Motor neuron (in vitro differentiated cells): ENCODE results near the gene ABLIM2. TPM values are rescaled to one million over a fixed set of nuclear protein-coding genes. Genes with fewer than 3 reads are reported as not detected.

Experiments used
- ATAC-seq, 8 experiments: fragments of 200-7000 bp; cut with Tn5 transposase; replicated peaks in 6 of 8; 2 replicates each; pipeline ENCODE4 v1.8.0; 2021; ENCODE audit warnings: mild to moderate bottlenecking in 8 of 8, moderate library complexity in 8 of 8
- H3K27ac ChIP-seq, 2 donors: fragments of 250-450 bp; sonication (Bioruptor Pico); 2 replicates each; pipeline ENCODE4 v1.9.0; 2021; ENCODE audit warnings: antibody characterized with exemption in 2 of 2, mild to moderate bottlenecking in 2 of 2, moderate library complexity in 1 of 2
- H3K4me1 ChIP-seq, 2 donors: fragments of 250-450 bp; sonication (Bioruptor Pico); replicated peaks in 1 of 2; 2 replicates each; pipeline ENCODE4 v1.6.1; 2021; ENCODE audit warnings: antibody characterized with exemption in 2 of 2, mild to moderate bottlenecking in 2 of 2, moderate library complexity in 1 of 2
- H3K4me3 ChIP-seq, 5 donors: fragments of 250-450 bp; sonication (Bioruptor Pico); 2 replicates each; pipeline ENCODE4 v1.9.0; 2021; ENCODE audit warnings: antibody characterized with exemption in 5 of 5, mild to moderate bottlenecking in 5 of 5, moderate library complexity in 4 of 5
- WGBS, 10 experiments: fragments of 450-650 bp; shearing (Covaris generic); methylation state at CpG; one replicate each; pipeline ENCODE4 v1.0.0; 2022; 5-methylcytosine and 5-hydroxymethylcytosine counted together
- in situ Hi-C, 9 experiments: fragments of 400-800 bp; cut with MboI; loops; one replicate each; pipeline ENCODE4 v1.15.0; 2021; ENCODE audit warnings: low sequenced_read_pairs in 9 of 9, low pct_unique_long_range_greater_than_20kb in 2 of 9; ENCODE audit not compliant: unreplicated experiment in 9 of 9
- total RNA-seq, 8 experiments: library from RNA; unstranded; fragments of 300-600 nt; gene quantifications; 2 replicates each; pipeline versions ENCODE4 v1.2.3 to v1.2.4, GENCODE V29; 2022

The ABLIM2 gene
- total RNA-seq, 8 experiments from 2014 or later, result 0.58 to 18.7 (median 6.5) TPM

- in situ Hi-C loops, result no loop called here
- 0 to 70% (median 36%) methylated on average over 1 to 5 of the region's 6 CpGs; no CpG with 5 or more reads in 3 of the 10 experiments for WGBS, 10 experiments
- Histone ChIP-seq H3K27ac (no peak overlapping the region), H3K4me3 (no peak overlapping the region), H3K4me1 (peaks cover 5% of the 10 kb centered on the region in 2 donors)
- peak in 7 of 8 experiments; percentile 28 to 96 (median 57) for ATAC-seq
These were observed 6.8 kb upstream of the ABLIM2 start for GRCh38 chr4:8165374-8165896.

- in situ Hi-C loops, result no loop called here
- WGBS, 10 experiments, result 67 to 100% (median 80%) methylated on average over 1 to 7 of the region's 10 CpGs; no CpG with 5 or more reads in 4 of the 10 experiments
- H3K4me3 ChIP-seq, result no peak overlapping the region
- H3K4me1 ChIP-seq, result peaks cover 8 to 11% of the 10 kb centered on the region in 2 donors
- no peak for ATAC-seq
- no peak overlapping the region for H3K27ac ChIP-seq
These were observed 6.1 kb upstream of the ABLIM2 start for GRCh38 chr4:8164687-8165086.

- ATAC-seq, result peak in 2 of 8 experiments; percentile 6 to 31
- H3K27ac ChIP-seq, result no peak overlapping the region
- no peak overlapping the region for H3K4me3 ChIP-seq
- WGBS, 10 experiments, result 55 to 100% (median 73%) methylated on average over 2 to 9 of the region's 9 CpGs; no CpG with 5 or more reads in 2 of the 10 experiments
- peaks cover 10 to 13% of the 10 kb centered on the region in 2 donors for H3K4me1 ChIP-seq
- in situ Hi-C loops, result no loop called here
These were observed 5.6 kb upstream of the ABLIM2 start for GRCh38 chr4:8164194-8164565.

GRCh38 chr4:8163436-8164193, 5.0 kb upstream of the ABLIM2 start:
- WGBS, 10 experiments, result 20 to 83% (median 60%) methylated on average over 1 to 11 of the region's 19 CpGs; no CpG with 5 or more reads in 5 of the 10 experiments
- Histone ChIP-seq H3K4me3 (no peak overlapping the region), H3K4me1 (peaks cover 10 to 13% of the 10 kb centered on the region in 2 donors), H3K27ac (no peak overlapping the region)
- in situ Hi-C loops, result no loop called here
- ATAC-seq, result peak in 1 of 8 experiments; percentile 1

GRCh38 chr4:8163026-8163425, 4.4 kb upstream of the ABLIM2 start:
- no peak overlapping the region for H3K4me3 ChIP-seq
- WGBS, 10 experiments, result no CpG with 5 or more reads among the region's 7 CpGs
- H3K4me1 ChIP-seq, result peaks cover 10 to 13% of the 10 kb centered on the region in 2 donors
- no peak for ATAC-seq
- no peak overlapping the region for H3K27ac ChIP-seq
- in situ Hi-C loops, result no loop called here

GRCh38 chr4:8162625-8163024, 4.0 kb upstream of the ABLIM2 start:
- H3K27ac ChIP-seq, result no peak overlapping the region
- H3K4me1 ChIP-seq, result peaks cover 12 to 15% of the 10 kb centered on the region in 2 donors
- ATAC-seq, result no peak
- WGBS, 10 experiments, result 40 to 80% (median 67%) methylated on average over 1 to 5 of the region's 8 CpGs; no CpG with 5 or more reads in 3 of the 10 experiments
- in situ Hi-C loops, result no loop called here
- no peak overlapping the region for H3K4me3 ChIP-seq

GRCh38 chr4:8160572-8160971, 2.0 kb upstream of the ABLIM2 start:
- Histone ChIP-seq H3K4me1 (peaks cover 11 to 18% of the 10 kb centered on the region in 2 donors), H3K27ac (no peak overlapping the region), H3K4me3 (no peak overlapping the region)
- 0 to 71% (median 55%) methylated on average over 1 to 3 of the region's 3 CpGs; no CpG with 5 or more reads in 4 of the 10 experiments for WGBS, 10 experiments
- in situ Hi-C loops, result no loop called here
- ATAC-seq, result no peak

GRCh38 chr4:8160233-8160560, 1.6 kb upstream of the ABLIM2 start:
- H3K4me3 ChIP-seq, result peak overlapping the region in 1 of 5 donors; percentile 68
- no peak for ATAC-seq
- 80% methylated on average over 1 of the region's 4 CpGs; no CpG with 5 or more reads in 9 of the 10 experiments for WGBS, 10 experiments
- in situ Hi-C loops, result no loop called here
- H3K4me1 ChIP-seq, result peaks cover 8 to 18% of the 10 kb centered on the region in 2 donors
- H3K27ac ChIP-seq, result no peak overlapping the region

- in situ Hi-C loops, result no loop called here
- H3K27ac ChIP-seq, result peak overlapping the region; percentile 67 to 75
- no peak for ATAC-seq
- H3K4me3 ChIP-seq, result peak overlapping the region; percentile 48 to 71 (median 54)
- H3K4me1 ChIP-seq, result peaks cover 8 to 18% of the 10 kb centered on the region in 2 donors
- WGBS, 10 experiments, result 0 to 70% (median 22%) methylated on average over 1 to 8 of the region's 13 CpGs; no CpG with 5 or more reads in 3 of the 10 experiments
These were observed 1.1 kb upstream of the ABLIM2 start for GRCh38 chr4:8159537-8160232.

GRCh38 chr4:8157944-8158709, 486 bp downstream of the ABLIM2 start:
- H3K27ac ChIP-seq, result no peak overlapping the region
- peaks cover 8 to 18% of the 10 kb centered on the region in 2 donors for H3K4me1 ChIP-seq
- ATAC-seq, result peak; percentile 14 to 32 (median 22)
- in situ Hi-C loops, result no loop called here
- no CpG with 5 or more reads among the region's 70 CpGs for whole genome bisulfite sequencing, 10 experiments
- H3K4me3 ChIP-seq, result peak overlapping the region; percentile 48 to 71 (median 54)

- no peak for ATAC-seq
- Histone ChIP-seq H3K4me1 (peaks cover 8 to 18% of the 10 kb centered on the region in 2 donors), H3K27ac (no peak overlapping the region), H3K4me3 (peak overlapping the region; percentile 48 to 71 (median 54))
- in situ Hi-C loops, result no loop called here
- WGBS, 10 experiments, result 0 to 80% (median 10%) methylated on average over 1 to 9 of the region's 15 CpGs; no CpG with 5 or more reads in 5 of the 10 experiments
These were observed 1.1 kb downstream of the ABLIM2 start for GRCh38 chr4:8157496-8157895.

GRCh38 chr4:8156617-8157016, 2.0 kb downstream of the ABLIM2 start:
- Histone ChIP-seq H3K4me1 (peaks cover 8 to 18% of the 10 kb centered on the region in 2 donors), H3K4me3 (no peak overlapping the region), H3K27ac (no peak overlapping the region)
- 0 to 80% (median 51%) methylated on average over 1 to 4 of the region's 8 CpGs; no CpG with 5 or more reads in 5 of the 10 experiments for WGBS, 10 experiments
- in situ Hi-C loops, result no loop called here
- no peak for ATAC-seq
